Endothelial cell of umbilical vein (primary cell): ENCODE data around the gene RUNX2.

ENCODE experiments used
- CTCF ChIP-seq, 2 donors: IDR thresholded peaks; 1 replicate in 1 of 2; 2 replicates in 1 of 2; pipeline ENCODE4 v1.5.1; 2011; ENCODE audit warnings: low read length in 2 of 2, mild to moderate bottlenecking in 2 of 2, moderate library complexity in 2 of 2, control low read depth in 1 of 2, inconsistent platforms in 1 of 2, low read depth in 1 of 2; ENCODE audit not compliant: insufficient read depth in 1 of 2; ENCODE audit errors: extremely low read depth in 1 of 2
- EZH2 ChIP-seq: IDR thresholded peaks from 2 replicates; pipeline ENCODE4 v1.6.1; 2012; ENCODE audit warnings: borderline replicate concordance, low read depth, mild to moderate bottlenecking, moderate library complexity, low read length, inconsistent platforms; ENCODE audit not compliant: severe bottlenecking
- FOS ChIP-seq: IDR thresholded peaks from 2 replicates; pipeline ENCODE4 v1.6.1; 2011; ENCODE audit warnings: mild to moderate bottlenecking, low read length, moderate library complexity, borderline replicate concordance; ENCODE audit not compliant: insufficient read depth
- GATA2 ChIP-seq: IDR thresholded peaks from 2 replicates; pipeline ENCODE4 v1.7.0; 2011; ENCODE audit warnings: low read depth, mild to moderate bottlenecking, moderate library complexity, mixed read lengths, low read length; ENCODE audit not compliant: insufficient read length, insufficient read depth
- JUN ChIP-seq: IDR thresholded peaks from 2 replicates; pipeline ENCODE4 v1.6.1; 2011; ENCODE audit warnings: borderline replicate concordance, low read depth; ENCODE audit not compliant: insufficient read length, insufficient read depth
- MAX ChIP-seq: IDR thresholded peaks from 2 replicates; pipeline ENCODE4 v1.6.1; 2011; ENCODE audit not compliant: insufficient read depth, insufficient read length
- MYC ChIP-seq: IDR thresholded peaks from one replicate; pipeline ENCODE4 v1.6.1; 2011; ENCODE audit warnings: mild to moderate bottlenecking, low read depth, low read length
- POLR2A ChIP-seq: IDR thresholded peaks from 2 replicates; pipeline ENCODE4 v1.6.1; 2012; ENCODE audit warnings: low read depth, mild to moderate bottlenecking, control low read depth, low read length
- POLR2AphosphoS5 ChIP-seq: IDR thresholded peaks from 2 replicates; pipeline ENCODE4 v1.6.1; 2012; ENCODE audit warnings: low read depth, mild to moderate bottlenecking, control low read depth, low read length, moderate library complexity; ENCODE audit not compliant: insufficient read depth

GRCh38 chr6:45416700-45417099 lies 88.6 kb downstream of the RUNX2 start:
- no peak for TF ChIP-seq POLR2AphosphoS5
- no peak for TF ChIP-seq CTCF (IDR thresholded peaks at IDR 0.05; ENCODE audit: extremely low read depth in 1 of 2, insufficient read depth in 1 of 2, low read depth in 1 of 2, low read length in 2 of 2)
- TF ChIP-seq JUN = no peak
- no peak for TF ChIP-seq MAX
- TF ChIP-seq POLR2A = no peak
- TF ChIP-seq EZH2 = no peak
- TF ChIP-seq MYC = no peak
- no peak for TF ChIP-seq GATA2
- TF ChIP-seq FOS = no peak
